Amniotic stem cell (primary cell): ENCODE measurements around the gene EPB41.

Source experiments
- DNase-seq: peaks from one replicate; lab custom pipeline; 2025; lab: John Stamatoyannopoulos, UW

The EPB41 gene

DNA sequence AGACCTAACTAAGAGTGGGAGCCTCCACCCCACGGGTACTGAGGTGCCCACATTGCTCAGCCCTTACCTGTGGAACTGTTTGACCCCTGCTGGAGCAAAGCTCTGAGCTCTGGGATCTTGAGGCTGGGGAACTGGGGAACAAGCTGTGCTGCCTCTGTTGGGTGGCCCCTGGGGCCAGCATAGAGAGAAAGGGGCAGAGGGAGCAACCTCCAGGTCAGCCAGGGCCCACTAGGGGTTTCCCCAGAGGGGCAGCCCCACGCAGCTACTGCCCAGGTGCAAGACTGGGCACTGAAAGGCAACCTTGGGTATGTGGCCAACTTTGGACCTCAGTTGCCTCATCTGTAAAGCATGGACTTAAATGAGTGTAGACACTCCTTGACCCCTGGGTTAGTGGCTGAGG lies 23.5 kb upstream of the EPB41 start:
- DNase-seq, result no peak

DNA sequence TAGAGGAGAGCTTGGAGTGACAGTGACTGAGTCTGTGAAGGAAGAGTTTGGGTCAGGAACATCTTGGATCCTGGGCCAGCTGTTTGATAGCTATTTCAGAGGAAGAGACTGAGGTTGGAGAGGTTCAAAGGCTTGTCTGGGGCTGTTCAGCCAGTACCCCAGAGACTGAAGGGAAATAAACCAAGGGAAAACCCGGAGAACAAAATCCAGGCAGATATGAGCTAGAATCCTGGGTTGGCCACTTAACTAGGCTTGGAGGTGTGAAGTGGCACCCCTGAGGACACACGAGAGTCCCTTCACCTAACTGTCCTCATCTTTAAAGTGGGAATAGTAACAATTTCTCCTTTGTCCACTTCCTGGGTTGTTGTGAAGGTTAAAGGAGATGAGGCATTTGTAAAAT lies 23.1 kb upstream of the EPB41 start:
- no peak for DNase-seq

GRCh38 chr1:28893403-28894102 lies 20.8 kb upstream of the EPB41 start:
- no peak for DNase-seq

- no peak for DNase-seq
Measured at GRCh38 chr1:28894785-28895184, 19.6 kb upstream of the EPB41 start.

- no peak for DNase-seq
Measured at GRCh38 chr1:28895896-28896608, 18.3 kb upstream of the EPB41 start.

DNA sequence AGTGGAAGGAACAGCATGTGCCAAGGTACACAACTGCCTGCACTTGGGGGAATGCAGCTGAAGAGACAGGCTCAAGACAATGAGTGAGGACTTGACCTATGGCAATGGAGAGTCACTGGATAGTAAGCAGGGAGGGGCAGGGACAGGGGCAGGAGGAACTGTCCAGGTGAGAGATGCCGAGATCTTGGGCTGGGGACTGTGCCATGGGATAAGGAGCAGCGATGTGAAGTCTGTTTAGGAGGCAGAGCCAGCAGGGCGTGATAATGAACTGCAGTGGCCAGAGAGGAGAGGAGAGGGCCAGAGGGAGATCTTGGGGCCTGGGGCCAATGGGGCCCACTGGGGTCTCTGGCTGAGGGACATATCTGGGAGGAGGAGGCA lies 17.8 kb upstream of the EPB41 start:
- no peak for DNase-seq

DNA sequence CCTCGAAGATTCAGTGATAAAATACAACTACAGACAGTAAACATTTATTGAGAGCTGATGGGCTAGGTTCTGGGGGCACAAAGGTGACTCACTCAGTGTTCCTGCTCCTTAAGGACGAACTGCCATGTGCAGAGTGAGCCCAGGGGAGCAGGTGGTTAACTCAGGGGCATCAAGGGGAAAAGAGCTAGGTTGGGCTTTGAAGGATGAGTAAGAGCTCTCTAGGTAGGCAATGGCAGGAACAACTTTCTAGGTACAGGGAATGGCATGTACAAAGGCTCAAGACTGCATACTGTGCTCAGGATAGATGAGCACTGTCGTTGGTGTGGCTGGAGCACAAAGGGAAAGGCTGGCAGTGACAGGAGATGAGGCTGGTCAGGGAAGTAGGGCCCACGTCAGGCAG lies 16.6 kb upstream of the EPB41 start:
- no peak for DNase-seq

DNA sequence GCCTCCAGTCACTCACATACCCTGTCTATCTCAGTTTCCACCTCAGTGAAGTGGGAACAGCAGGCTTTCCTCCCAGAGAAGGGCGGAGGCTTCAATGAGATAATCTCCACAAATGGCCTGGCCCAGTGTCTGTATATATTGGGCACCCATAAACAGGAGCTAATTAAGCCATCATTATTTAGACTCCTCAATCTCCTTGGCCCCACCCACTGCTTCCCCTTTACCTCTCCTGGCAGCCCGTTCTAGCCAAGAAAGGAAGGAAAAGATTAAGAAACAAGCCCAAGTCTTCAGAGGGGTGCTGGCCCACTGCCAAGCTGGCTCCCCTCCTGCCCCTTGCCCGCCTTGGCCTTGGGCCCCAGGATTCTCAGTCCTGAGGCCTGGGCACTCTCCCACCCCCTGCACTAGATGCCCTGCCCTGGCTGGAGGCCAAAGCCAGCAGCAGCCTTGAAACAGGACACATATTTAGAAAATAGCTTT lies 15.9 kb upstream of the EPB41 start:
- DNase-seq, result no peak

DNA sequence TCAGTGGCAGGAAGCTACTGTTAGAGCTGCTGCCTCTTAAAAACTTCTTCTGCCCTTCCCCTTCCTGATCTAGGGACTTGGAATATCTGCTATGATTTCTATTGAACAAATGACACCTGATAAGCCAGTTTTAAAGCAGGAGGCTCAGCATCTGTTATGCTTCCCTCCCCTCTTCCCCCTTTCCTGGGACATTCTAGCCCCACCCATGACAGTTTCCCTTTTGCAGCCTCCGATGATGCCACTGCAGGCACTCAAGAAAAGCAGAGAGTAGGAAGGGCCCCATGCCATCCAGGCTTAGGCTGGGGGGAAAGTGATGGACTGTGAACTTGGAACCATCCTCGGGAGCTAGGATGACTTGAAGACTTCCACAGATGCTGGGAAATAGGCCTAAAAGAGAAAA lies 15.1 kb upstream of the EPB41 start:
- DNase-seq, result no peak

GRCh38 chr1:28900562-28900961 lies 13.8 kb upstream of the EPB41 start:
- no peak for DNase-seq

DNA sequence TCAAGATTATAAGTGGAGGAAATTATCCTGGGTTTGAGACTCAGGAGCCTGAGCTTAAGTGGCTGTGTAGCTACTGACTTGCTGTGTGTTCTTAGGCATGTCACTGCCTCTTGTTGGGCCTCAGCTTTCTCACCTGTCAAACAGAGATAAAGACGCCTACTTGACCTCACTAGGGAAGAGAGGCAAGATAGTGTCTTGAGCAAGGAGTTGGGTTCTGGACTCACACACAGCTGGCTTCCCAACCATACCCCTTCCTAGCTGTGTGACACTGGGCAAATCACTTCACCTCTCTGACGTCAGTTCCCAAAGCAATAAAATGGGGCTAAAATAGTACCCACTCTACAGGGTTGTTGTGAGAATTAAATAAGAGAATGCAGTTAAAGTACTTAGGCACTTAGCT lies 11.6 kb upstream of the EPB41 start:
- DNase-seq, result no peak

DNA sequence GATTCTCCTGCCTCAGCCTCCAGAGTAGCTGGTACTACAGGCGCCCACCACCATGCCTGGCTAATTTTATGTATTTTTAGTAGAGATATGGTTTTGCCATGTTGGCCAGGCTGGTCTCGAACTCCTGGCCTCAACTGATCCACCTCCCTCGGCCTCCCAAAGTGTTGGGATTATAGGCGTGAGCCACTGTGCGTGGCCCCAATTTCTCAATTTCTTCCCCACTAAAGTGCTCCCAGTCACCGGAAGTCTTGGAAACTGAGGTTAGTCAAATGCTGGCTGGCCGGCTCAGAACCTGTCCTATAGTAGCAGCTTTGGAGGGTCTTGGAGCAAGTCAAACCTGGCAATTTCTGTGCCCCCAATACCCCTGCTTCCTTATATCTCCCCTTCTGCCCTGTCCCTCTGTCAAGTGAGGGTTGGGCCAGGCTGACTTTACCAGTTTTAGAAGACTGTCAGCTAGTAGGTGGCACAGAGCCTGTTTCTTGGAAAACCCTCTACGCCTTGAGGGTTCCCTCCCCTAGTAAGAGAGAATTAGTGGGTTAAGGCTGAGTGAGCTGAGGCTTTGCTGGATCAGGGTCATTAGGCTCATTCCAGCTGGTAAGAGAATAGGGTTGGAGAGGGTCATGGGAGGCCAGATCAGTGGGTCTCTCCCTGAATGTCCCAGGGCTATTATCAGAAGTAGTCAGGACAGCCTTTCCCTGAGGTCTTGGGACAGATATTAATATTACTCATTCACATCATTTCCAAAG lies 8.3 kb upstream of the EPB41 start:
- DNase-seq, result no peak

- no peak for DNase-seq
Measured at GRCh38 chr1:28909198-28909597, 5.2 kb upstream of the EPB41 start.

DNA sequence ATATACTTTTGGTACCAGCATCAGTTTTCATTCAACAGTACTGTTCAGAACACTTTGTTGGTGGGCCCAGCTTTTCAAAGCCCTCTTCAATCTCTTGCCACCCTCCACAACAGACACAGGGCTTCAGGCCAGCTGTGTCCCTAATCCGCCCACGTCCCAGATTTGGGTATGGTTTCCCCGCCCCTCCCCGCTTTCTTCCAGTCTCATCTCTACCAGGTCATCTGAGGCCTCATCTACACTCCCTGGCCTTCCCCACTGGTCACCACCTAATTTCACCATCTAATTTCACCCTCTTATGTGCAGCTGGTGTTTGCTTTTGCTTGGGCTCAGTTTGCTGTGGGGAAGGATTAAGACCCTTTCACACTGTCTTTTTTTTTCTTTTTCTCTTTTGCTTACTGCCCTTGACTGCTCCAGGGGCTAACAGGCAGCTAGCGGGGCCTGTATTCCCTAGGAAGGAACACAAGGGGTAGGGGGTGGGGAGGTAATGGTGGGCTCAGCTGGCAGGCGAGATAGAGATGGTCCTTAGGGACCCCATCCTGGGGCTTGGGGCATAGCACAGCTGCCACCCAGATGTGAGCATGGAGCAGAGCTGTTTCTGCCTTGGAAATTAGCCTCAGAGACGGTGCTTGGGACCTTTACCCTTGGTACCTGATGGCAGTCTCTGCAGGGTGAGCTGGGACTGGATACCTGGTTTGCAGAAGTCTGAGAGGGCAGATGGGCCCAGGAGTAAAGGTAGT lies 3.8 kb upstream of the EPB41 start:
- no peak for DNase-seq

- DNase-seq, result no peak
Measured at GRCh38 chr1:28913786-28914227, 562 bp upstream of the EPB41 start.

- DNase-seq, result no peak
Measured at GRCh38 chr1:28915031-28915895, 894 bp downstream of the EPB41 start.

DNA sequence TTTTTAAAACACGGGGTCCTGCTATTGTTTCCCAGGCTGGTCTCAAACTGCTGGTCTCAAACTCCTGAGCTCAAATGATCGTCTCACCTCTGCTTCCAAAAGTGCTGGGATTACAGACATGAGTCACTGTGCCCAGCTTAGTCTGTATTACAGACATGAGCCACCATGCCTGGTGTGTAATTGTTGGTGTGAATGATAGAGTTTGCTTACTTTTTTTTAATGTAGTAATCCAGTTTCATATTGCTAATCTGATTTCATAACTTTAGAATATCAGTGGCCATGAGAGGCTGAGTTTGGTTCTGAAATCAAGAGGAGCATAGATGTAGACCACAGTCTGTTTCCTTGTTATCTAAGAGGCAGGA lies 3.4 kb downstream of the EPB41 start:
- no peak for DNase-seq

DNA sequence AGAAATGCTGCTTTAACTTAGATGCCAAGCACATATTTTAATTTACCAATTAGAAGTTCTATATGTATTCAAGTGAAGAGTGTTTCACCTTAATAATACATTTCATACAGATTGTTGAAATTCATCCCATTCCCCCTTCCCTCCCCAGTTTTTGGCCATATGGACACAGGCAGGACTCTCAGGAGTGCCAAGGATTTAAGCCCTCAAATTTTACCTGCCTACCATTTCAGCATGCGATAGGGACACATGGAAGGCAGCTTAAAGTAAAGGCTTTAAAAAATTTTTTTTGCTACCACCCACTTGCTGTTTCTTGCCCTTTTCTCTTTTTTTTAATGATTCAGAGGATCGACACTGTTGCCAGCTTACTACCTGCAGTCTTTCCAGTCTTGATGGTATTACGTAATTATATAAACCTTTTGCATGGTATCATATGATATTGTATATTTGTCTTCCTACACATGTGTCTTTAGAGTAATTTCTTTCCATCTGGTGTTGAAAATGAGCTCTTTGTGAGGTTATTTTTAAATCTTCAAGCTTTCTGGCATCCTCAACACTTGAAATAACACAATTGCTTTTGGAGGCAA lies 7.0 kb downstream of the EPB41 start:
- DNase-seq, result no peak

GRCh38 chr1:28925350-28925891 lies 11.1 kb downstream of the EPB41 start:
- DNase-seq, result no peak

DNA sequence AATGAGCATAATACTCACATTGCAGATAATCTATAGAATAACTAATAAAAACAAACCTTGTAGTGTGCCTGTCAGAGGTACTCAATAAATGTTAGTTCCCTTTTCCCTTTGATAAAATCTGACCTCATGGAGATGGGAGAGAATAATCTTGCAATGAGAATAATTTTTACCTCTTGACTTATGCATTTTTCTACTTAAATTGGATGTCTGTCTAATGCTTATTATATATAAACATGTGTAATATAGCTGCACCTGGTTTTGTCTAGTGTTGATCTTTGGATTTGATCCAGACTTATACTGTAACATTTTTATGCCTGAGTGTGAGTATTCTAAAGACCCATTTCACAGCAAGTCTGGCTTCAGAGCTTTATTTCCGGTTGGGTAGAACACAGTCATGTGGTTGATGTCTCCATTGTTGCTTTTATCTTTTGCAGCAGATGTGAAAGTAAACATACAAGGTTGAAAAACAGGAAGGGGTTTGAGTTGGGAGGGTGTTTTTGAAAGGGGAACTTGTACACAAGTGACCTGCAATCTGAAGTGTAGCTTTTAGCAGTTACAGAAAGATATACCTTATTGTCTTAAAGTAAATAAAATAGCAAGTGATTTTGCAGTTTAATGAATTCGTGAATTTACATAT lies 12.4 kb downstream of the EPB41 start:
- no peak for DNase-seq
